Raji (cell line): Measurements from ENCODE around the gene POLR2E.

Experiments
- POLR2A ChIP-seq: IDR thresholded peaks from 2 replicates; pipeline ENCODE4 v1.6.1; 2011; ENCODE audit warnings: low read depth, low read length, control low read depth; ENCODE audit not compliant: insufficient read depth

Gene POLR2E

DNA sequence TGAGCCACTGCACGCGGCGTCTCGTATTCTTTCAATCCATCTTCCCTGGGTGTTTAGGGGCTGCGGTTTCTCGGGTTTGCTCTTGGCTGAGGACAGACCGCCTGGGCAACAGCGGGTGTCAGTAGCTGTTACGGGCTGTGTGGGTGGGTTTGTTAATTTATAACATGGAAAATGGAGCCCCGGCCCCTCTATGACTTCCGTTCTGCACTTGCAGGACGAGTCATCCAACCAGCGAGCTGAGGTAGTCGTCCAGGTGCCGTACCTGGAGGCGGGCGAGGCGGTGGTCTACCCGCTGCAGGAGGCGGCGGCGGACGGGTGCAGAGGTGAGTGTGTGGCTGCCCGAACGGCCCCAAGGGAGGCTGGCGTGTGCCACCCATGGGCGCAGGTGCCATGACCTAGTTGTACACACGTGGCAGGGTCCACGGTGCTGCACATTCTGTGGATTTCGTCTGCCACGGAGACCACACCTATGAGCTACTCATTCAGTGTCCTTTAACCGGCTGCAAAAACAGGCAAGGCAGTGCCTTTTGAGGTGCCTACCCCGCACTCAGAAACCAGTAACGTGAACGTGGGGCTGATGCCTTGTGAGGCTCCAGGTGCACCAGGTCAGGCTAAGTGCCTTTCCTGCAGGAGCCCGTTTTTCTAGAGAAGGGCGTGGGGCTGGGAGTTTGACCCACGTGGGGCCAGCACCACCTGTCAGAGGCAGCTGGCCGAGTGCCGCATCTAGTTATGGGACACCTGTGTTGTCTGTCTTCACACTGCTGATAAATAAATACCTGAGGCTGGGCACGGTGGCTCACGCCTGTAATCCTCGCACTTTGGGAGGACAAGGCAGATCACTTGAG is 10.9 kb downstream of the POLR2E start:
- TF ChIP-seq POLR2A = no peak

DNA sequence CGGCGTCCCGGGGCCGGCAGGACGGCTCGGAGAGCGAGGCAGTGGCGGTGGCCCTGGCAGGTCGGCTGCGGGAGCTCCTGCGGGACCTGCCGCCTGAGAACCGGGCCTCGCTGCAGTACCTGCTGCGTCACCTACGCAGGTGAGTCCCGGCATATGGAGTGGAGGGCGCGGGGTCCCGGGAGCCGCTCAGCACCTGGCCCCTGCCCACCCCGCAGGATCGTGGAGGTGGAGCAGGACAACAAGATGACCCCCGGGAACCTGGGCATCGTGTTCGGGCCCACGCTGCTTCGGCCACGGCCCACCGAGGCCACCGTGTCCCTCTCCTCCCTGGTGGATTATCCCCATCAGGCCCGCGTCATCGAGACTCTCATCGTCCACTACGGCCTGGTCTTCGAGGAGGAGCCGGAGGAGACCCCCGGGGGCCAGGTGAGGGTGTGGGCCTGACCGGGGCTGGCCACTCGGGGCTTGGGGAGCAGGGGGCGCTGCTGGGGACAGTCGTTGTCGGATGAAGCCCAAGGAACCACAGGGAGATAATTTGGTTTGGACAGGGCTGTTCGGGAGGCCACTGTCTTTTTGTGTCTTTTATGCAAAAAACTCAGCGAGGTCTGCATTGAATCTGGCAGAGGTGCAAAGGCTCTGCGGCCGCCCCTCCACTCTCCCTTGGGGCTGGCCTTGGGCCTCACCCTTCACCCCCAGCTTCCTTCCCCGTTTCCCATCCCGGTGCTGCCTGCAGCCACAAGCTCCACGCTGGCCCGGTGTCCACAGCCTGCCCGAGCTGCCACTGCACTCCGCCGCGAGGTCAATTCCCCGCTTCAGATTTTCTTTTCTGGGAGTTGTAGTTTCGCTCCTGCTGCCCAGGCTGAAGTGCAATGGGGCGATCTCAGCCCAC is 12.0 kb downstream of the POLR2E start:
- no peak for TF ChIP-seq POLR2A

DNA sequence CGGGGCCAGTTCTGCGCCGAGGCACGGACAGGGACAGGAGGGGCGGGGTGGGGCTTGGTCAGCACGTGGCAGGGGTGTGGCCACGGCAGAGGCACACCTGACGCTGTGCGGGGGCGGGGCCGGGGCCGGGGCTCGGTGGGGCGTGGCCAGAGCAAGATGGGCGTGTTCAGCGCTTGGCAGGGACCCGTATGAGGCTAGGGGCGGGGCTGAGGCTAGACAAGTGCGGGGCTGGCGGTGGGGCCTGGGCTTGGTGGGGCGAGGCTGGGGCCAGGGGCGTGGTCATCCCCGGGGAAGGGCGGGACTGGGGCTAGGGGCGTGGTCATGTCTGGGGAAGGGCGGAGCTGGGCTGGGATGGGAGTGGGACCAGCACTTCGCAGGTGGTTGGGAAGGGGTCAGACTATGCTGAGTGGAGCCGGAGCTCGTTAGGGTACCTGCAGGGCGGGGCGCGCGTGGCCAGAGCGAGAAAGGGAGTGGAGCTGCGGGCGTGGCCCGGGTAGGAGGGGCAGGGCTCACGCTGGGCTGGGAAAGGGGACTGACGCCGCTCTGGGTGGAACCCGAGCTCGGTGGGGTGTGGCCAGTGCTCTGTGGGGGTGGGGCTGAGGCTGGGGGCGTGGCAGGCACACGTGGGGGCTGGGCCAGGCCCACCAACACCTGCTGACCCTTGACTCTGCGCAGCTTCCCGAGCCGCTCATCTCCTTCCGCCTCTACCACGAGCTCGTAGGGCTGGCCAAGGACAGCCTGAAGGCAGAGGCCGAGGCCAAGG is 12.8 kb downstream of the POLR2E start:
- no peak for TF ChIP-seq POLR2A

DNA sequence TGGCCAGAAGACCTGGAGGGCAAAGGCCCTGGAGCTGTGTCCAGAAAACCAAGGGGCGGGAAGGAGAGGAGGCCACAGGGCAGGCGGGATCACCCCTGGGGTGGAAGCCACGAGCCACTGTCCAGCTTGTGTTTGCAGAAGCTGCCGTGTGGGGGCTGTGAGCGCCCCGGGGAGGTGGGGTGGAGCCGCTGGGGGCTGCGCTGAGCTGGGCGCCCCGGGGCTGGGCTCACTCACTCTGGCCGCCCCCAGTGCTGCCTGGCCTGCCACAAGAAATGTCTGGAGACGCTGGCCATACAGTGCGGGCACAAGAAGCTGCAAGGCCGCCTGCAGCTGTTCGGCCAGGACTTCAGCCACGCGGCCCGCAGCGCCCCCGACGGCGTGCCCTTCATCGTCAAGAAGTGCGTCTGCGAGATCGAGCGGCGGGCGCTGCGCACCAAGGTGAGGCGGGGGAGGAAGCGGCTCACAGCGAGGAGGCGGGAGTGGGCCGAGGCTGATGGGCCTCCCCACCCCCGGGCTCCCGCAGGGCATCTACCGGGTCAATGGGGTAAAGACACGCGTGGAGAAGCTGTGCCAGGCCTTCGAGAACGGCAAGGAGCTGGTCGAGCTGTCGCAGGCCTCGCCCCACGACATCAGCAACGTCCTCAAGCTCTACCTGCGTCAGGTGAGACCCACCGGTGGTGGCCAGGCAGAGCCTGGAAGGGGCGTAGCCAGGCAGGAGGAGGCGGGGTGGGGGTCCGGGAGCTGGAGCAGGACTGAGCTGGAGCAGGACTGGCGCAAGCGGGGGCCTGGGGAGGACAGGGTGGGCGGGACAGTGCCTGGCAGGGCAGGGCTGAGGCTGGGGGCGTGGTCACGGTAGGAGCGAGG is 13.6 kb downstream of the POLR2E start:
- TF ChIP-seq POLR2A = no peak

DNA sequence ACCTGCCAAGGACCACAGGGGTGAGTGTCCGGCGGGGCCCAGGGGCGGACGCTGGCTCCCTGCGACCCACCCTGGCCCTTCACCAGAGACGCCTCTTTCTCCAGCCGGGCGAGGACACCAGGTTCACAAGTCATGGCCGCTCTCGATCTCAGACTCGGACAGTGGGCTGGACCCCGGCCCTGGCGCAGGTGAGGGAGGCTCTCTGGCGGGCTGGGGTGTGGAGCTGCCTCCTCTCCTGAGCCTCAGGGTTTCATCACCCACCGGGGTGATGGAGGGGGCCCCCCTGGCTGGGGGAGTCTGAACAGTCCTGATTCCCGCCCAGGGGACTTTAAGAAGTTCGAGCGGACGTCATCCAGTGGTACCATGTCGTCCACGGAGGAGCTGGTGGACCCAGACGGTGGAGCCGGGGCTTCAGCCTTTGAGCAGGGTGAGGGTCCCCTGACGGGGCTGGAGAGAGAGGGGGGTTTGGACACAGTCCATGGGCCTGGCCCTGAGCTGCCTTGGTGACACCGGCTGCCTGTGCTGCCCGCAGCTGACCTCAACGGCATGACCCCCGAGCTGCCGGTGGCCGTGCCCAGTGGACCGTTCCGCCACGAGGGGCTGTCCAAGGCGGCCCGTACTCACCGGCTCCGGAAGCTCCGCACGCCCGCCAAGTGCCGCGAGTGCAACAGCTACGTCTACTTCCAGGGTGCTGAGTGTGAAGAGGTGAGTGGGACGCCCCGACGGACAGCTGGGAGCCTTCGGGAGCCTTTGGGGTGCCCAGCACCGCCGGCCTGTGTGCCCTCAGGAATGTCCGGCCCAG is 14.6 kb downstream of the POLR2E start:
- no peak for TF ChIP-seq POLR2A

DNA sequence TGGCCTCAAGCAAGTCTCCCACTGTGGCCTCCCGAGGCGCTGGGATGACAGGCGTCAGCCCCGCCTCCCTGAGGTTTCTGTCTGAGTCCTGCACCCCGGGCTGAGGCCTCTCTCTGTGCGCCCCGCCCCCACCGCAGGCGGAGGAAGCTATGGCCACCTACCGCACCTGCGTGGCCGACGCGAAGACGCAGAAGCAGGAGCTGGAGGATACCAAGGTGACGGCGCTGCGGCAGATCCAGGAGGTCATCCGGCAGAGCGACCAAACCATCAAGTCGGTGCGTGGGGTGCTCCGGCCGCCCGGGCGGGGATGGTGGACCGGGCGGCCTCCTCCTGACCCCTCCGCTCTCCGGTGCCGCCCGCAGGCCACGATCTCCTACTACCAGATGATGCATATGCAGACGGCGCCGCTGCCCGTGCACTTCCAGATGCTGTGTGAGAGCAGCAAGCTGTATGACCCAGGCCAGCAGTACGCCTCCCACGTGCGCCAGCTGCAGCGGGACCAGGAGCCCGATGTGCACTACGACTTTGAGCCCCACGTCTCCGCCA is 15.5 kb downstream of the POLR2E start:
- TF ChIP-seq POLR2A = no peak

DNA sequence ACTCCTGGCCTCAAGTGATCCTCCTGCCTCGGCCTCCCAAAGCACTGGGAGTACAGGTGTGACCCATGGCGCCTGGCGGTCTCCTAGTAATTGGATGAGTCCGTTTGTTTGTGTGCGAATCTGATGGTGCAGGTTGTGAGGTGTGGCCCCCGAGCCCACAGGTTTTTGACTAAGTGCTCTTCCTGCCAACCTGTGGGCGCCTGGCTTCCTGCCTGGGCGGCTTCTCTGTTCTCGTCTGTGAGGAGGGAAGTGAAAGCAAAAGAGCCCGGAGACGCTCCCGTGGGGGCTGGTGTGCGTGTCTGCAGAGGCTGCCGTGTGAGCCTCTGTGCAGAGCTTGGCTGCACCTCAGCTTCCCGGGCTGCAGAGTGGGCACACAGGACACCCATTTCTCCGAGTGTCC is 18.2 kb downstream of the POLR2E start:
- TF ChIP-seq POLR2A = 0 out of 2 replicates have a peak, but pooled peaks have one; percentile 19

DNA sequence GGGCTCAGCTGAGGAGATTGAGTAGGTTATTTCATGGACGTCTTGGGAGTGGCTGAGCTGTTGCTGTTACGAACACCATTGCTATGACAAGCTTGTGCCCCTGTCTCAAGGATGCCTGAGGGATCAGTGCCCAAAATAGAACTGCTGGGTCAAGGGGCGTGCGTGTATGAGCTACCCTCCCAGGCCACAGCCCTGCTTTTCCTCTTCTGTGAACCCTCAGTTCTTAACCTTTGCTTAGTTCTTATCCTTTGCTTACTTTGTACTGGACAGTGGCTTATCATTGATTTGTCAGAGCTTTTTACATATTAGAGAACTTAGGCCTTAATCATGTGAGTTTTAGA is 19.2 kb downstream of the POLR2E start:
- no peak for TF ChIP-seq POLR2A

DNA sequence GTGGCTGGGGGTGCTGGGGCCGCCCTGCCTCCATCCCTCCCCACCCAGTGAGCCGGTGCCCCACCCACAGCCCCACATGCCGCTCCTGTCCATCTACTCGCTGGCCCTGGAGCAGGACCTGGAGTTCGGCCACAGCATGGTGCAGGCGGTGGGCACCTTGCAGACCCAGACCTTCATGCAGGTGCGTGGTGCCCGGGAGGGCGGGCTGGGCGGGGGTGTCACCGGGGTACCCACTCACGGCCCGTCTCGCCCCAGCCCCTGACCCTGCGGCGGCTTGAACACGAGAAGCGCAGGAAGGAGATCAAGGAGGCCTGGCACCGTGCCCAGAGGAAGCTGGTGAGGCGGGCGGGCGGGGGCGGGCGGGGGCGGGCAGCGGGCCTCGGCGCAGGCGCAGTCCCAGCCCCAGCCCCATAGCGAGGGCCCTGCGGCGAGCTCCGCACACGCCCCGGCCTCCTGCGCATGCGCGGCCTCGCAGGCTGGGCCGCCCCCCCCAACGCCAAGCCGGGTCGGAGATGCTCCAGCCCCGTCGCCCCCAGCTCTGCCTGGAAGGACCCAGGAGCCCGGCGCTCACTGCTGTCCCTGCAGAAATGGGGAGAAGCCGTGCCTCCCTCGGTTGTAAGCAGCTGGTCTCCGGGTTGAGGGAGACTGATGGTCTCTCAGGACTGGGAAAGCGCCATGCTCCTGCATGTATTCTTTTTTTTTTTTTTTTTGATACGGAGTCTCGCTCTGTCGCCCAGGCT is 20.5 kb downstream of the POLR2E start:
- 0 out of 2 replicates have a peak, but pooled peaks have one; percentile 14 for TF ChIP-seq POLR2A

DNA sequence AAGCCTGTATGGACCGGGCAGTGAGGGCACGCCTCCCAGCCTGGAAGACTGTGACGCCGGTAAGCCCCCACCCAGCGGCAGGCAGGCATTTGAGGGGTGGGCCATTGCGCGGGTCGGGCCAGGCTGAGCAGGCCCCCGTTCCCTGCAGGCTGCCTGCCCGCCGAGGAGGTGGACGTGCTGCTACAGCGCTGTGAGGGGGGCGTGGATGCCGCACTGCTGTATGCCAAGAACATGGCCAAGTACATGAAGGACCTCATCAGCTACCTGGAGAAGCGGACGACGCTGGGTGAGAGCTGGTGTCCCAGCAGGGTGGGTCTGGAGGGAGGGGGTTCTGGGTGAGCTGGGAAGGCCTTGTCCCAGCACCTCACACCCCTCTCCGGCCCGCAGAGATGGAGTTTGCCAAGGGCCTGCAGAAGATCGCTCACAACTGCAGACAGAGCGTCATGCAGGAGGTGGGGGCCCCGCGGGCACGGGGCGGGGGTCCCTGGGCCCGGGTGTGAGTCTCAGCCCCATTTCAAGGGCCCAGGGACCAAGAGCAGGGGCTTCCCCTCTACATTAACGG is 21.1 kb downstream of the POLR2E start:
- TF ChIP-seq POLR2A = no peak

DNA sequence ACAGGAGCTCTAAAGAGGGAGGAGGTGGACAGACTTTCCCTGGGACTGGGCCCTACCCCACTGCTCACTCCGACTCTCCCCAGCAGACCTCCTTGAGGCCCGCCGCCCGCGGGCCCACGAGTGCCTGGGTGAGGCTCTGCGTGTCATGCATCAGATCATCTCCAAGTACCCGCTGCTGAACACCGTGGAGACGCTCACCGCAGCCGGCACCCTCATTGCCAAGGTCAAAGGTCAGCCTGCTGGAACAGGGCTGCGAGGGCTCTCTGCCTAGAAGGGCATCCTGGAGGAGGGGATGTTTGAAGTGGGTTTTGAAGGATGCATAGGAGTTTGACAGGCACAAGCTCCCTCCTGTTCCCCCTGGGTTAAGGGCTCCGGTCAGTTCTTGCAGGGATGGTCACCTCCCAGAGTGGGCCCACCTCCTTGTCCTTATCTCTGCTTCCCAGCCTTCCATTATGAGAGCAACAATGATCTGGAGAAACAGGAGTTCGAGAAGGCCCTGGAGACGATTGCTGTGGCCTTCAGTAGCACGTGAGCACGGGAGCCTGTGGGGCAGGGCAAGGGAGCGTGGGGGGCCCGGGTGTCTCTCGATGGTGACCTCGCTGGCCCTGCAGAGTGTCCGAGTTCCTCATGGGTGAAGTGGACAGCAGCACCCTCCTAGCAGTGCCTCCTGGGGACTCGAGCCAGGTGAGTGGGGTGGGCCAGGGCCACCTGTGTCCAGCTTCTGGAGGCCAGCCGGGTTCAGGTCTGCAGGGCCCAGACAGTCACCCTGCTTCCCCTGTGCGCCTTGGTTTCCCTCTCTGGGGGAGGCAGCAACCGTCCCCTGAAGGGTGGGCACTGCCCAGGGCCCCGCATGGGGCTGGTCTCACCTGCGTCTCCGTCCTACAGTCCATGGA is 21.9 kb downstream of the POLR2E start:
- no peak for TF ChIP-seq POLR2A
